ENCODE measurements around the gene MYBBP1A. TPM values are rescaled to one million over a fixed set of nuclear protein-coding genes. Genes with fewer than 3 reads are reported as not detected.

The MYBBP1A gene
- total RNA-seq, 2 experiments from 2014 or later: 58.0 to 58.2 TPM

GRCh38 chr17:4576729-4577322 is 21.6 kb upstream of the MYBBP1A start:
- TF ChIP-seq, protein P1, sequence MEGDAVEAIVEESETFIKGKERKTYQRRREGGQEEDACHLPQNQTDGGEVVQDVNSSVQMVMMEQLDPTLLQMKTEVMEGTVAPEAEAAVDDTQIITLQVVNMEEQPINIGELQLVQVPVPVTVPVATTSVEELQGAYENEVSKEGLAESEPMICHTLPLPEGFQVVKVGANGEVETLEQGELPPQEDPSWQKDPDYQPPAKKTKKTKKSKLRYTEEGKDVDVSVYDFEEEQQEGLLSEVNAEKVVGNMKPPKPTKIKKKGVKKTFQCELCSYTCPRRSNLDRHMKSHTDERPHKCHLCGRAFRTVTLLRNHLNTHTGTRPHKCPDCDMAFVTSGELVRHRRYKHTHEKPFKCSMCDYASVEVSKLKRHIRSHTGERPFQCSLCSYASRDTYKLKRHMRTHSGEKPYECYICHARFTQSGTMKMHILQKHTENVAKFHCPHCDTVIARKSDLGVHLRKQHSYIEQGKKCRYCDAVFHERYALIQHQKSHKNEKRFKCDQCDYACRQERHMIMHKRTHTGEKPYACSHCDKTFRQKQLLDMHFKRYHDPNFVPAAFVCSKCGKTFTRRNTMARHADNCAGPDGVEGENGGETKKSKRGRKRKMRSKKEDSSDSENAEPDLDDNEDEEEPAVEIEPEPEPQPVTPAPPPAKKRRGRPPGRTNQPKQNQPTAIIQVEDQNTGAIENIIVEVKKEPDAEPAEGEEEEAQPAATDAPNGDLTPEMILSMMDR (IDR thresholded peaks at IDR 0.05): no peak
- no peak overlapping the region for H3K27ac ChIP-seq (ENCODE audit: low read depth in 1 of 2, low read length in 2 of 2)
- peaks cover 9% of the 10 kb centered on the region for H3K4me1 ChIP-seq (ENCODE audit: insufficient read depth, low read length)
- DNase-seq (no peak), ATAC-seq (ENCODE audit: poor library complexity) (no peak)
- Mint-ChIP-seq H3K27me3 (peaks cover 9% of the 10 kb centered on the region), H3K27ac (no peak overlapping the region), H3K9me3 (no peaks in the 10 kb centered on the region), H3K4me3 (no peak overlapping the region), H3K36me3 (ENCODE audit: low read depth) (no peaks in the 10 kb centered on the region), H3K4me1 (ENCODE audit: low read depth) (peaks cover 15% of the 10 kb centered on the region)
- peaks cover 0 to 2% of the 10 kb centered on the region in 2 experiments for H3K27me3 ChIP-seq (ENCODE audit: control insufficient read depth in 1 of 2, insufficient read depth in 2 of 2, low read length in 2 of 2)
- ChIA-PET CTCF (no interaction called here), POLR2A (no interaction called here)
- H3K9me3 ChIP-seq (ENCODE audit: control insufficient read depth in 1 of 2, insufficient read depth in 1 of 2, low read length in 2 of 2): peaks cover 0 to 5% of the 10 kb centered on the region in 2 experiments
- H3K4me3 ChIP-seq (ENCODE audit: low read length): no peak overlapping the region
- no peaks in the 10 kb centered on the region for H3K36me3 ChIP-seq (ENCODE audit: insufficient read depth, low read length)
- intact Hi-C loops (cut with DNase I, micrococcal nuclease): no loop called here

DNA sequence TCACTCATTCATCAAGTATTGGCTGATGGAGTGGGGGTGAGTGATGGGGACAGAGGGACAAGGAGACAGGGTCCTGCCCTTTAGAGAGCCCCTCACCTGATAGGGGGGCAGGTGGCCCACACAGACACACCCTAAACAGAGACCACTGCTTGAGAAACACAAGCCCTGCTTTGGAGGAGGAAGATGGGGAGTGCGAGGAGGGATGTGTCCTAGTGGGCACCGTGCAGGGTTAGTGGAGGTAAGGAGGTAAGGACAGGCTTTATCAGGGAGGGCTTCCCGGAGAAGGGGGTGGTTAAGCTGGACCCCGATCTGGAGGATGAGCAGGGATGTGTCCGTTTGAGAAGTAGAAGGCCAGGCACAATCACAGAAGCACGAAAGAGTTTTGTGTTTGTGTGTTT is 21.0 kb upstream of the MYBBP1A start:
- Mint-ChIP-seq H3K9me3 (no peaks in the 10 kb centered on the region), H3K4me3 (no peak overlapping the region), H3K36me3 (ENCODE audit: low read depth) (no peaks in the 10 kb centered on the region), H3K4me1 (ENCODE audit: low read depth) (peaks cover 15% of the 10 kb centered on the region), H3K27ac (no peak overlapping the region), H3K27me3 (peaks cover 4% of the 10 kb centered on the region)
- intact Hi-C loops (cut with DNase I, micrococcal nuclease): no loop called here
- H3K27me3 ChIP-seq (ENCODE audit: control insufficient read depth in 1 of 2, insufficient read depth in 2 of 2, low read length in 2 of 2): no peaks in the 10 kb centered on the region
- ATAC-seq (ENCODE audit: poor library complexity) (no peak), DNase-seq (no peak)
- TF ChIP-seq, protein P1 (IDR thresholded peaks at IDR 0.05): no peak
- no peak overlapping the region for H3K27ac ChIP-seq (ENCODE audit: low read depth in 1 of 2, low read length in 2 of 2)
- H3K4me1 ChIP-seq (ENCODE audit: insufficient read depth, low read length): peaks cover 9% of the 10 kb centered on the region
- CTCF ChIA-PET: no interaction called here
- H3K9me3 ChIP-seq (ENCODE audit: control insufficient read depth in 1 of 2, insufficient read depth in 1 of 2, low read length in 2 of 2): peaks cover 0 to 5% of the 10 kb centered on the region in 2 experiments
- POLR2A ChIA-PET: no interaction called here
- H3K36me3 ChIP-seq (ENCODE audit: insufficient read depth, low read length): no peaks in the 10 kb centered on the region
- H3K4me3 ChIP-seq (ENCODE audit: low read length): no peak overlapping the region

DNA sequence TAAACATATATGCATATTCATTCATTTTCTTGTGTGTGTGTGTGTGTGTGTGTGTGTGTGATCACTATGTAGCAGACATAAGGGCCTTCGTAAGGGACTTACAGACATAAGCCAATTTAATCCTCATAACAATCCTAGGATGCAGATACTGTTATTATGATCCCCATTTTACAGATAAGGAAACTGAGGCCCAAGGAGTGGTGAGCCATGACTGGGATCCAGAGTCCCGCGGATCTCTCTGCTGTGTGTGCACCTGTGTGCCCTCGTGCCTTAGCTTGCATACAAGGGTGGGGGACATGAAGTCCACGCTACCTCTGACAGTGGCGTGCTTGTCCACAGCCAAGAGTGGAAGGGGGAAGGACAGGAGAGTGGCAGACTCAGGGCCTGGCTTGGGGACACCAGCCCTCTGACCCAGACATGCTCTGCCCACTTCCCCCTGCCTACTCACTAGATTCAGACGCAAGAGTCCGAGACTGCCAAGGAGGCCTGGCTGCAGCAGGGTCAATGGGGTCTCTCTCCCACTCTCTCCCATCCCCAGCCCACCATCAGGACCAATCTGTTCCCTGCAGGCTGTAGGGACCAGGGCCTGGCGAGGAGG is 19.4 kb upstream of the MYBBP1A start:
- H3K27me3 Mint-ChIP-seq: no peaks in the 10 kb centered on the region
- no peak overlapping the region for H3K27ac Mint-ChIP-seq
- peaks cover 15% of the 10 kb centered on the region for H3K4me1 Mint-ChIP-seq (ENCODE audit: low read depth)
- H3K9me3 Mint-ChIP-seq: no peaks in the 10 kb centered on the region
- Histone ChIP-seq H3K9me3 (ENCODE audit: control insufficient read depth in 1 of 2, insufficient read depth in 1 of 2, low read length in 2 of 2) (peaks cover 0 to 5% of the 10 kb centered on the region in 2 experiments), H3K4me3 (ENCODE audit: low read length) (no peak overlapping the region), H3K27ac (ENCODE audit: low read depth in 1 of 2, low read length in 2 of 2) (no peak overlapping the region), H3K27me3 (ENCODE audit: control insufficient read depth in 1 of 2, insufficient read depth in 2 of 2, low read length in 2 of 2) (no peaks in the 10 kb centered on the region), H3K4me1 (ENCODE audit: insufficient read depth, low read length) (peaks cover 9% of the 10 kb centered on the region), H3K36me3 (ENCODE audit: insufficient read depth, low read length) (no peaks in the 10 kb centered on the region)
- ATAC-seq (ENCODE audit: poor library complexity): no peak
- no peak for DNase-seq
- TF ChIP-seq, protein P1 (IDR thresholded peaks at IDR 0.05): no peak
- H3K4me3 Mint-ChIP-seq: no peak overlapping the region
- ChIA-PET POLR2A (no interaction called here), CTCF (no interaction called here)
- intact Hi-C loops (cut with DNase I, micrococcal nuclease): no loop called here
- H3K36me3 Mint-ChIP-seq (ENCODE audit: low read depth): no peaks in the 10 kb centered on the region
